Measurements from ENCODE around the gene DVL3. TPM values are rescaled to one million over a fixed set of nuclear protein-coding genes. Genes with fewer than 3 reads are reported as not detected.

DVL3 gene
- total RNA-seq, 1 experiment from 2014 or later, result 60.7 TPM

- BruUV-seq (replicated peaks), result no TSS peak
- Histone ChIP-seq H2AFZ (ENCODE audit: low read depth, low read length, poor library complexity, severe bottlenecking) (no peak overlapping the region), H3K9me3 (ENCODE audit: control insufficient read depth in 1 of 2, insufficient read depth in 1 of 2, low read depth in 1 of 2, low read length in 2 of 2) (no peaks in the 10 kb centered on the region), H4K20me1 (ENCODE audit: insufficient read depth) (no peaks in the 10 kb centered on the region), H3K79me2 (ENCODE audit: insufficient read depth, low read length) (peaks cover 38% of the 10 kb centered on the region), H3K9ac (ENCODE audit: low read length) (peak overlapping the region; percentile 91; the same call in 1 of the 2 replicates), H3K27ac (ENCODE audit: low read depth, low read length) (peak overlapping the region; percentile 88), H3K4me2 (ENCODE audit: low read length) (peak overlapping the region; percentile 96), H3K9me2 (ENCODE audit: insufficient read depth) (no peaks in the 10 kb centered on the region), H3K27me3 (ENCODE audit: insufficient read depth, low read length) (no peaks in the 10 kb centered on the region), H3K4me3 (replicated peaks in 1 of 2; ENCODE audit: low read depth in 1 of 2, low read length in 2 of 2) (peak overlapping the region in 1 of 2 experiments; percentile 100; a peak in 1 of 4 replicates), H3K36me3 (ENCODE audit: control insufficient read depth in 1 of 2, insufficient read depth in 2 of 2, low read length in 2 of 2) (peaks cover 56 to 64% of the 10 kb centered on the region in 2 experiments), H3K4me1 (ENCODE audit: control insufficient read depth in 1 of 2, insufficient read depth in 2 of 2, low read length in 2 of 2) (peaks cover 6 to 20% of the 10 kb centered on the region in 2 experiments)
- DNase-seq (ENCODE audit: low read depth, low spot score), result no peak
- intact Hi-C loops (cut with micrococcal nuclease), result no loop called here
- CTCF ChIA-PET, result interaction anchor here (1.6 to 1.8 kb wide), 2 partner anchors 43 kb away, joined by 6 to 7 read pairs; no protein-coding TSS in a partner anchor
- no peak for TF ChIP-seq CEBPB (IDR thresholded peaks at IDR 0.05; ENCODE audit: low read depth)
- no peak for TF ChIP-seq EZH2phosphoT487 (IDR thresholded peaks at IDR 0.05; ENCODE audit: borderline replicate concordance)
- TF ChIP-seq ELF1 (IDR thresholded peaks at IDR 0.05; ENCODE audit: borderline replicate concordance, low read depth), result no peak
- no peak for TF ChIP-seq SP1 (IDR thresholded peaks at IDR 0.05; ENCODE audit: low read depth)
- TF ChIP-seq POLR2AphosphoS5 (IDR thresholded peaks at IDR 0.05; ENCODE audit: low read depth, low read length), result no peak
- TF ChIP-seq SRF (IDR thresholded peaks at IDR 0.05; ENCODE audit: low read depth), result no peak
- TF ChIP-seq POLR2A (IDR thresholded peaks at IDR 0.05; ENCODE audit: borderline replicate concordance, extremely low read depth, insufficient read depth, insufficient read length), result no peak
- TF ChIP-seq EZH2 (IDR thresholded peaks at IDR 0.05), result no peak
- no peak for TF ChIP-seq ATF3 (IDR thresholded peaks at IDR 0.05)
- no peak for TF ChIP-seq ZNF274 (IDR thresholded peaks at IDR 0.05; ENCODE audit: low read depth, low read length)
- no peak for TF ChIP-seq YY1 (IDR thresholded peaks at IDR 0.05; ENCODE audit: extremely low read depth, insufficient replicate concordance, low read depth, low read length)
- no peak for TF ChIP-seq JUND (IDR thresholded peaks at IDR 0.05)
- TF ChIP-seq TCF7L2 (IDR thresholded peaks at IDR 0.05; ENCODE audit: borderline replicate concordance, extremely low read depth, insufficient read depth, insufficient read length), result no peak
- no peak for ATAC-seq
- RAD21 ChIA-PET (ENCODE audit: low non-redundant PET in 1 of 2, low total read pairs in 2 of 2, uncharacterized antibody in 2 of 2, unreplicated experiment in 2 of 2), result no interaction called here
- POLR2A ChIA-PET, result interaction anchor here (1.3 kb wide), 1 partner anchor 8 kb away, joined by 4 read pairs; no protein-coding TSS in a partner anchor
Measured at GRCh38 chr3:184184546-184185230, 29.5 kb downstream of the DVL3 start.
